ENCODE measurements around the gene BMPR2.
"Not testable (repeated sequence)": the region's sequence is repeated elsewhere in the genome, so short reads cannot be mapped to it uniquely, and the experiment has no call there.

BMPR2 gene

DNA sequence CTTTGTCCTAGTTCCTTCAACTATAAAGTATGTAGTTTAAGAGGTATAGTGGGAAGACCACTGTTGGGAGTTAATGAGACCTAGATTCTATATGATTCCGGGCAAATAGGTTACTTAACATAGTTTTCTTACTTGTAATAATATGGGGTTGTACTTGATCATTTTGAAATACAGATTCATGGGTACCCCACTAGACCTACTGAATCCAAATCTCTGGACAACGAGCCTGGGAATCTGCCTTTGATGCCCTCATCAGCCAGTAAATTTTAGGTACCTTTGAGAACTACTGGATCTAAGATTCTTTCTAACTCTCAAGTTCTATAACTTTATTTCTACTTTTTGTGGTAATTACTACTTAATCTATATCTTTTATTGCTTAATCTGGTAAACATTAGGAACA is 6.6 kb downstream of the BMPR2 start:
- no peak for DNase-seq (ENCODE audit: low read depth)

GRCh38 chr2:202386495-202386894 is 10.4 kb downstream of the BMPR2 start:
- not testable (repeated sequence) for DNase-seq (ENCODE audit: low read depth)

- no peak for DNase-seq (ENCODE audit: low read depth)
Measured at GRCh38 chr2:202387608-202388342, 11.6 kb downstream of the BMPR2 start.

DNA sequence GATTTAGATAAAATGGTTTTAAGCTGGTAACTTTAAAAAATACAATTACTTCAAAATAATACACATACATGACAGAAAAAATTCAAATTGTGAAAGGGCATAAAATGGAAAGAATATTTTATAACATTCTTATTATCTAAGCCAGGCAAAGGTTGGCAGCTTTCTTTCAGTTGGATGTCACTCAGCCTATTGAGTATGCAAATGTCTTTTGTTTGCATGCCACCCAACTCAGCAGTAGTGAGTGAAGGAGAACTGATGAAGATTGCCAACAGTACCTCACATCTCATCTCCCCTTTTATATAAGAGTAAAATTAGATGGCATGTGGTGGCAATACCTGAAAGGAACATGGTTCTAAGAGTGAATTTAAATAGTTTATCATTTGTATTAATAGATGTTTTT is 24.8 kb downstream of the BMPR2 start:
- no peak for DNase-seq (ENCODE audit: low read depth)

- DNase-seq (ENCODE audit: low read depth): no peak
Measured at GRCh38 chr2:202405798-202406197, 29.7 kb downstream of the BMPR2 start.

DNA sequence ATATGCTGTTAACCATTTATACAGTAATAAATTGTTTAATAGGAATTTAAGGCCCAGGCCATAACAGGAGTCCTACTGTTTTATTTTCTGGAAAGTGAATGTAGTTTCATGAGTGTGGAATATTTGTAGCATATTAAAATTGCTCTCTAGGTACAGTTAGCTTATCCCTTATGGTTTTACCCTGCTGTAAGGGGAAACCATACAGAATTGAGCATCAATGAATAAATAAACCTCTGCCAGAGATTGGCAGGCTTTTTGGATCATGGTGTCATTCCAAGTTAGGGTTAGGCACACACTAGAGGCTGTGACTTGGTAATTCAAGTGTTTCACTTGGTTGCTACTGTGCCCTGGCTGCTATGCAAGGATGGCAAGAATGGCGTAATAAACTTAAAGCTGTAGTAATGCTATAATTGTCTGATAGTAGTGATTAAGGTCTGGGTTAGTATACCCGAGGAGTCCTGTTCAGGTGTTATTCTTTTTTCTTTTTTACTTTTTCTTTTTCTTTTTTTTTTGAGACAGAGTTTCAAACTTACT is 30.4 kb downstream of the BMPR2 start:
- no peak for DNase-seq (ENCODE audit: low read depth)

DNA sequence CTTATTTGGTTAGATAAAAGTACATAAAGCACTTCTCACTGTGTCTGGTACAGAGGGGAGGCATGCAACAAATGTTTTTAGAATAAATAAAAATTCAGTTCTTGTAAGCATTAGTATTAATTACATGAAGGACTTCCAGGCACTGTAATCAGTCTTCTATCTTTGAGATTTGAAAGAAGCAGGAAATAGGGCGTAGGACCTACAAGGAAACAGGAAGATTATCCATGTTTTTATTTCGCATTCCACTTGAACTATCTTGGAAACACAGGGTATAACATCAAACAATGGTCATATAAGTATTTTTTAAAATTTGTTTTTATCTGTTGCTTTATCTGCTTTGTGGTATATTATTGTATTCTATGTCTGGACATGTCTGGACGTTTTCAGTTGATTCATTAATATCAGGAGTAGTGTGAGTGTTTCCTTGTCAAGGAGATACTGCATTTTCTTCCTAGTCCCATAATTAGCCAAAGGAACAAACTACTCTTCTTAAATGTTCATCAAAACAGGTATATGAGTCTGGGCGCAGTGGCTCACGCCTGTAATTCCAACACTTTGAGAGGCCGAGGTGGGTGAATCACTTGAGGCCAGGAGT is 32.5 kb downstream of the BMPR2 start:
- no peak for DNase-seq (ENCODE audit: low read depth)

GRCh38 chr2:202410092-202410491 is 34.0 kb downstream of the BMPR2 start:
- no peak for DNase-seq (ENCODE audit: low read depth)

- DNase-seq (ENCODE audit: low read depth): no peak
Measured at GRCh38 chr2:202411097-202411496, 35.0 kb downstream of the BMPR2 start.

DNA sequence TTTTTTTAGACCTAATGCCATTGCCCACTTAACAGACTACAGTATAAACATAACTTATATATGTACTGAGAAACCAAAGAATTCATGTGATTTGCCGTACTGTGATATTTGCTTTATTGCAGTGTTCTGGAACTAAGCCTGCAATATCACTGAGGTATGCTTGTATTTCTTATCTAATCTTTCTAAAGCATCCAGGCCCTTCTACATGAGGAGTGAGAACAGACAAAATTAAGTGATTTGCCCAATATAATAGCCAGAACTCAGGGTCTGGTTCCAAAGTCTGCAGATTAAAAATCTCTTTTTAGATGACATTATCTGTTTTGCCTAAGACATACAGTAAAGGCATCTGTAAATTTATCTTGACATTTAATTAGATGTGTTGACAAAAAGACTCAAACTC is 41.9 kb downstream of the BMPR2 start:
- no peak for DNase-seq (ENCODE audit: low read depth)

- no peak for DNase-seq (ENCODE audit: low read depth)
Measured at GRCh38 chr2:202418511-202418910, 42.4 kb downstream of the BMPR2 start.

DNA sequence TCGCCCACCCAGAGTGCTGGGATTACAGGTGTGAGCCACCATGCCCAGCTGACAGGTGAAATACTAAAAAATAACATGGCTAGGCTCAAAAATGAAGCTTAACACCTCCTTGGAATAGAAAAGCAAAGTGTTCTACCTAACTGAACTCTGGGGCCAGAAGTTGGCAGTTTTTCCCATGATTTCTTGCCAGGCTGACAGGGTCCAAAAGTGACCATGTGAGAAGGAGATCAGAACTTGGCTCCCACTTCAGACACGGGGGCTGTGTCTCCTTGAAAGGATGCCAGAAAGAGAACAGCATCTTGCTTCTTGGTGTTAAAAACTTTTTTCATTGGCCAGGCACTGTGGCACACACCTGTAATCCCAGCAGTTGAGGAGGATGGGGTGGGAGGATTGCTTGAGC is 47.0 kb downstream of the BMPR2 start:
- no peak for DNase-seq (ENCODE audit: low read depth)

DNA sequence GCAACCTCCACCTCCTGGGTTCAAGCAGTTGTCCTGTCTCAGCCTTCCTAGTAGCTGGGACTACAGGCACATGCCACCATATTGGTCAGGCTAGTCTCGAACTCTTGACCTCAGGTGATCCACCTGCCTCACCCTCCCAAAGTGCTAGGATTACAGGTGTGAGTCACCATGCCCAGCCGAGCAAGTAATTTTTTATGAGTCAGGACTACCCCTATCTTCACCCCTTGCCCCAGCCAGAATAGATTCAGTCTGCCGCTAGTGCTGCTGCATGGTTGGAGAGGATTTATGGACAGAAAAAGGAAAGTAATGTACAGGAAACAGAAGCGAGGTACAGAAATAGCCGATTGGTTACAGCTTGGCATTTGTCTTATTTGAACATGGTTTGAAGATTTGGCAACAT is 48.9 kb downstream of the BMPR2 start:
- no peak for DNase-seq (ENCODE audit: low read depth)

DNA sequence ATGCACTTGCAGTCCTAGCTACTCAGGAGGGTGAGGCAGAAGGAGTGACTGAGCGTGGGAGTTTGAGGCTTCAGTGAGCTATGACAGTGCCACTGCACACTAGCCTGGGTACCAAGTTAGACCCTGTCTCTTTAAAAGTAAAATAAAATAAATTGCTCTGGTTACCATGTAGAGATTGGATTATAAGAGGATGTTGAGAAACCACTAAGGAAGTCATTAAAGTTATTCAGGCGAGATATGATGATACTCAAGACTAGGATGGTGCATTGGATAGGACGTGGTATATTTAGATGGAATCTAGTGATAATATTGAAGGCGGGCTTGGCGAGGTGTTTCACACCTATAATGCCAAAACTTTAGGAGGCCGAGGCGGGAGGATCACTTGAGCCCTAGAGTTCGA is 50.6 kb downstream of the BMPR2 start:
- no peak for DNase-seq (ENCODE audit: low read depth)

- DNase-seq (ENCODE audit: low read depth): no peak
Measured at GRCh38 chr2:202429164-202429980, 53.2 kb downstream of the BMPR2 start.

DNA sequence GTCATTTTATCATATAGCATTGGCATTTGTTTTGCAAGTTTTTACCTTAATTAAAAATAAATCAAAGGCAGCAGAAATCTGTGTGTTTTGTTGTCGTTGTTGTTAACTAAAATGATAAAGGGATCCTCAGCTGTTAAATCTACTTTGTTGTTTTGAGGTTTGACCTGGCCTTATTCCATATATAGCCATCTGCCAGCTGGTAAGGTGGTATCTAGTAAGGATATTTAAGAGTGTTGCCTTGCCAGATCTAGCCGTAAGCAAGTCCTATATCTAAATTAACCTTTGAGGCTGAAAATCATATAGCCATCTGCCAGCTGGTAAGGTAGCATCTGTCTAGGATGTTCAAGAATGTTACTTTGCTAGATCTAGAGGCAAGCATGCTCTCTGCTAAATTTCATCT is 56.6 kb downstream of the BMPR2 start:
- no peak for DNase-seq (ENCODE audit: low read depth)

- DNase-seq (ENCODE audit: low read depth): no peak
Measured at GRCh38 chr2:202434472-202434871, 58.3 kb downstream of the BMPR2 start.

DNA sequence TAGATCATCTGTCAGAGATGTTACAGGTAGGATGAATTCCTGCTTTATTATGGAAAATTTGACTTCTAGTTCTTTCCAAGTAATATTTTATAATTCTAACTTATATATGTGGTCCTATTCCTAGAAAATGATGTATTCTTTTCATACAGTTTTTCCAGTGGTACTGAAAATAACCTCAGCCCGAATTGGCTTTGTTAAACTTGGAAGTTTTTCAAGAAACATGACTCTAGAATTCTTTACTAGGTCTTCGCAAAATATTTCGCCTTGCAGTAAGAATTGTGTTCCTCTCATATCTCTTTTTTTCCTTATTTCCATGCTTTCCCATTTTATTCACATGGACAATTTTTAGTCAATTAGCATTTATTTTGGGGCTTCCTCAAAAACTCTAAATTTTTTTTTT is 60.5 kb downstream of the BMPR2 start:
- DNase-seq (ENCODE audit: low read depth): no peak

DNA sequence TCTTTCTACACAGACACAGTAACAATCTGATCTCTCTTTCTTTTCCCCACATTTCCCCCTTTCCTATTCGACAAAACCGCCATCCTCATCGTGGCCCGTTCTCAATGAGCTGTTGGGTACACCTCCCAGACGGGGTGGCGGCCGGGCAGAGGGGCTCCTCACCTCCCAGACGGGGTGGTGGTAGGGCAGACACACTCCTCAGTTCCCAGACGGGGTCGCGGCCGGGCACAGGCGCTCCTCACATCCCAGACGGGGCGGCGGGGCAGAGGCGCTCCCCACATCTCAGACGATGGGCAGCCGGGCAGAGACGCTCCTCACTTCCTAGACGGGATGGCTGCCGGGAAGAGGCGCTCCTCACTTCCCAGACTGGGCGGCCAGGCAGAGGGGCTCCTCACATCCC is 64.0 kb downstream of the BMPR2 start:
- DNase-seq (ENCODE audit: low read depth): not testable (repeated sequence)

GRCh38 chr2:202442882-202443281 is 66.8 kb downstream of the BMPR2 start:
- DNase-seq (ENCODE audit: low read depth): no peak

- DNase-seq (ENCODE audit: low read depth): no peak
Measured at GRCh38 chr2:202444000-202444399, 67.9 kb downstream of the BMPR2 start.

- DNase-seq (ENCODE audit: low read depth): no peak
Measured at GRCh38 chr2:202449344-202449743, 73.2 kb downstream of the BMPR2 start.

DNA sequence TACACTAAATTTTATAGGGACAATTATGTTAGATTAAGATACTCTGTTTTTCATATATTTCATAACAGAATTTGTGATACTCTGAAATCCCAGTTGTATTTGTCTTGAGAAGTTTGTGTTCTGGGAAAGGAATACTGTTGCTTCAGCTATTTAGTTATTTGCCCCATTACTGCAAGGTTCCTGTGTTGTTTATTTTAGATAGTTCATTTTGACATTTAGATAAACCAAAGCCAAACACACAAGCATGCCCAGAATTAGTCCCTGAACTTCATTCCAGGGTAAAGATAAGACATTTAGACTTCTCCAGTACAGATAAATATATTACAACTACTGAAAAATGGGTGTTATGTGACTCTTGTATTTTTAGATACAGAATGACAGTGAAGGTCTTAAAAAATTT is 74.7 kb downstream of the BMPR2 start:
- DNase-seq (ENCODE audit: low read depth): no peak
